HG02623 (cell line): ENCODE data around the gene GNB3.

Experiments used
- ATAC-seq: cut with Tn5 transposase; IDR thresholded peaks from one replicate; pipeline ENCODE4 v1.9.1; 2021; ENCODE audit warnings: moderate library complexity; ENCODE audit not compliant: unreplicated experiment

Gene GNB3

GRCh38 chr12:6836851-6837250 lies 3.9 kb upstream of the GNB3 start:
- ATAC-seq = no peak

- no peak for ATAC-seq
Observed at GRCh38 chr12:6837370-6838060, 3.2 kb upstream of the GNB3 start.

GRCh38 chr12:6838854-6839253 lies 1.9 kb upstream of the GNB3 start:
- no peak for ATAC-seq

GRCh38 chr12:6839482-6840201 lies 1.1 kb upstream of the GNB3 start:
- peak; percentile 76 for ATAC-seq

- ATAC-seq = no peak
Observed at GRCh38 chr12:6840330-6840729, 395 bp upstream of the GNB3 start.

GRCh38 chr12:6842075-6842474 lies 1.4 kb downstream of the GNB3 start:
- no peak for ATAC-seq

GRCh38 chr12:6843118-6843902 lies 2.6 kb downstream of the GNB3 start:
- ATAC-seq = no peak

GRCh38 chr12:6845395-6845794 lies 4.7 kb downstream of the GNB3 start:
- ATAC-seq = no peak

- ATAC-seq = no peak
Observed at GRCh38 chr12:6846316-6846869, 5.7 kb downstream of the GNB3 start.

- ATAC-seq = no peak
Observed at GRCh38 chr12:6847676-6848075, 7.0 kb downstream of the GNB3 start.

GRCh38 chr12:6849427-6849826 lies 8.7 kb downstream of the GNB3 start:
- no peak for ATAC-seq

- ATAC-seq = no peak
Observed at GRCh38 chr12:6849976-6850560, 9.3 kb downstream of the GNB3 start.

GRCh38 chr12:6850796-6851152 lies 10.0 kb downstream of the GNB3 start:
- no peak for ATAC-seq

- ATAC-seq = peak; percentile 45
Observed at GRCh38 chr12:6851153-6851920, 10.6 kb downstream of the GNB3 start, which contains the start of gene CDCA3. TSS of gene CDCA3 (minus strand) at chr12:6851286. CDS start at chr12:6850952, 334 bp downstream.

- ATAC-seq = peak; percentile 66
Observed at GRCh38 chr12:6851921-6852650, 11.4 kb downstream of the GNB3 start, which contains the start of gene USP5. TSS of gene USP5 (plus strand) at chr12:6852150. CDS start at chr12:6852180, 30 bp downstream.

GRCh38 chr12:6852651-6853354 lies 12.1 kb downstream of the GNB3 start:
- ATAC-seq = no peak

GRCh38 chr12:6853626-6854025 lies 12.9 kb downstream of the GNB3 start:
- ATAC-seq = no peak

GRCh38 chr12:6854036-6854435 lies 13.3 kb downstream of the GNB3 start:
- ATAC-seq = no peak

GRCh38 chr12:6855322-6855721 lies 14.6 kb downstream of the GNB3 start:
- no peak for ATAC-seq
